Smooth muscle cell (in vitro differentiated cells): ENCODE measurements around the gene C2CD3. TPM values are rescaled to one million over a fixed set of nuclear protein-coding genes. Genes with fewer than 3 reads are reported as not detected.

Source experiments
- DNase-seq: peaks from one replicate; lab custom pipeline; 2025; ENCODE audit not compliant: unreplicated experiment; lab: John Stamatoyannopoulos, UW
- H2AFZ ChIP-seq: fragments of 200-600 bp; sonication (generic); 2 replicates; pipeline ENCODE4 v1.6.0; 2016; ENCODE audit warnings: antibody characterized with exemption, low read depth, mild to moderate bottlenecking
- H3F3A ChIP-seq: fragments of 200-600 bp; sonication (generic); 2 replicates; pipeline ENCODE4 v1.6.0; 2017; ENCODE audit warnings: antibody characterized with exemption, low read depth
- H3K27ac ChIP-seq: fragments of 200-600 bp; sonication (generic); 2 replicates; pipeline ENCODE4 v1.5.1; 2016; ENCODE audit warnings: low read depth, mild to moderate bottlenecking
- H3K27me3 ChIP-seq: fragments of 200-600 bp; sonication (generic); 2 replicates; pipeline ENCODE4 v1.6.1; 2016; ENCODE audit warnings: low read depth, mild to moderate bottlenecking
- H3K36me3 ChIP-seq: fragments of 200-600 bp; sonication (generic); 2 replicates; pipeline ENCODE4 v1.5.1; 2016; ENCODE audit warnings: low read depth
- H3K4me1 ChIP-seq: fragments of 200-600 bp; sonication (generic); 2 replicates; pipeline ENCODE4 v1.5.1; 2016; ENCODE audit warnings: low read depth
- H3K4me2 ChIP-seq: fragments of 200-600 bp; sonication (generic); 2 replicates; pipeline ENCODE4 v1.6.0; 2016; ENCODE audit warnings: mild to moderate bottlenecking
- H3K4me3 ChIP-seq: fragments of 200-600 bp; sonication (generic); 2 replicates; pipeline ENCODE4 v1.5.1; 2016; ENCODE audit warnings: mild to moderate bottlenecking
- H3K79me2 ChIP-seq: fragments of 200-600 bp; sonication (generic); 2 replicates; pipeline ENCODE4 v1.6.0; 2016; ENCODE audit warnings: low read depth, mild to moderate bottlenecking
- H3K9ac ChIP-seq: fragments of 200-600 bp; sonication (generic); 2 replicates; pipeline ENCODE4 v1.6.0; 2016; ENCODE audit warnings: low read depth
- H3K9me3 ChIP-seq: fragments of 200-600 bp; sonication (generic); replicated peaks from 2 replicates; pipeline ENCODE4 v1.5.1; 2016; ENCODE audit warnings: low read depth
- H4K20me1 ChIP-seq: fragments of 200-600 bp; sonication (generic); 2 replicates; pipeline ENCODE4 v1.6.0; 2016; ENCODE audit warnings: low read depth
- WGBS: methylation state at CpG from one replicate; pipeline ENCODE4 v1.1.7; 2016; ENCODE audit warnings: low lambda C conversion rate; 5-methylcytosine and 5-hydroxymethylcytosine counted together
- polyA plus RNA-seq: library from polyadenylated mRNA; unstranded; fragments of >200 nt; fragmentation: Nextera tagmentation; extraction: Ambion mirVana; gene quantifications from 2 replicates; pipeline ENCODE4 v1.2.1, GENCODE V29; 2016
- total RNA-seq: library from RNA; depleted of rRNA; stranded (reverse); fragments of >200 nt; gene quantifications from 2 replicates; pipeline ENCODE4 v1.2.3, GENCODE V29; 2014
- TF ChIP-seq, protein P1 (sequence below): fragments of 200-600 bp; sonication (generic); IDR thresholded peaks from 2 replicates; pipeline ENCODE4 v1.5.1; 2017; ENCODE audit warnings: borderline replicate concordance, mild to moderate bottlenecking, antibody characterized with exemption; ENCODE audit not compliant: insufficient read depth, poor library complexity, severe bottlenecking

Gene C2CD3
- total and polyA plus RNA-seq, 2 experiments from 2014 or later: 4.9 to 24.1 TPM

DNA sequence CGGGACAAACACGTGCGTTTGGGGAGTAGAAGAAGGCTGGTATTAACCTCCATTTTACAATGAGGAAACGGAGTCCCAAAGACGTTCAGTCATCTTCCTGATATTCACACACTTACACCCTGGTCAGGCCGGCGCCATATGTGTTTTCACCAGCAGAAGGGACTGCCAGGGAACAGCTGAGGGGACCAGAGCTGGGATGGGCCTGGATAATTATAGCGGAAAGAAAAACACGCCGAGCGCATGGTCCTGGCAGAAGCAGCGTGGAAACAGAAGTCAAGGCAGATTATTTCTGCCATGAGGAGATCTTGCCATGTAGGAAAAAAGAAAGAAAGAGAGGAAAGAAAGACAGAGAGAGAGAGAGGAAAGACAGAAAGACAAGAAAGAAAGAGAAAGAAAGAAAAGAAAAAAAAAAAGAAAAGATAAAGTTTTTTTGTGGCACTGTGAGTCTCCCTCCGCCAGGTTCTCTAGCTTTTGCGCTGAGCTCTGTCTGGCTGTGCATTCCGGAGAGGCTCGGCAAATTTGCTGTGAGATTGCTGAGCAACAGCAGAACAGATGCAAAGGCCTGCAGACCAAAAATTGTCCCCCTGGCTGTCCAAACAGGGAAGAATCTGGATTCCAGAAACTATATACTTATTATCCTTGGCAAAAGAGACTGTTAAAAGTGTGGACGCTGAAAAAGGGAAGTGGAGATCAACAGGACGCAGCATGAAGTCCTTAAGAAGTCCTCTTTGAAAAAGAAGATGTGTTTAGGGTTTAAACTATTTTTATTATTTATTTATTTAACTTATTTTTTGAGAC is 186.9 kb downstream of the C2CD3 start:
- Histone ChIP-seq H3F3A (no peaks in the 10 kb centered on the region), H3K9ac (no peak overlapping the region), H3K27me3 (no peaks in the 10 kb centered on the region), H3K9me3 (no peaks in the 10 kb centered on the region), H4K20me1 (no peaks in the 10 kb centered on the region), H3K79me2 (no peaks in the 10 kb centered on the region), H3K4me2 (peak overlapping the region; percentile 91), H3K4me1 (no peaks in the 10 kb centered on the region), H3K36me3 (no peaks in the 10 kb centered on the region), H2AFZ (peak overlapping the region; percentile 79), H3K4me3 (peak overlapping the region; percentile 58), H3K27ac (no peak overlapping the region)
- DNase-seq: no peak
- 74% methylated on average over 18 of the region's 18 CpGs for WGBS
- TF ChIP-seq, protein P1, sequence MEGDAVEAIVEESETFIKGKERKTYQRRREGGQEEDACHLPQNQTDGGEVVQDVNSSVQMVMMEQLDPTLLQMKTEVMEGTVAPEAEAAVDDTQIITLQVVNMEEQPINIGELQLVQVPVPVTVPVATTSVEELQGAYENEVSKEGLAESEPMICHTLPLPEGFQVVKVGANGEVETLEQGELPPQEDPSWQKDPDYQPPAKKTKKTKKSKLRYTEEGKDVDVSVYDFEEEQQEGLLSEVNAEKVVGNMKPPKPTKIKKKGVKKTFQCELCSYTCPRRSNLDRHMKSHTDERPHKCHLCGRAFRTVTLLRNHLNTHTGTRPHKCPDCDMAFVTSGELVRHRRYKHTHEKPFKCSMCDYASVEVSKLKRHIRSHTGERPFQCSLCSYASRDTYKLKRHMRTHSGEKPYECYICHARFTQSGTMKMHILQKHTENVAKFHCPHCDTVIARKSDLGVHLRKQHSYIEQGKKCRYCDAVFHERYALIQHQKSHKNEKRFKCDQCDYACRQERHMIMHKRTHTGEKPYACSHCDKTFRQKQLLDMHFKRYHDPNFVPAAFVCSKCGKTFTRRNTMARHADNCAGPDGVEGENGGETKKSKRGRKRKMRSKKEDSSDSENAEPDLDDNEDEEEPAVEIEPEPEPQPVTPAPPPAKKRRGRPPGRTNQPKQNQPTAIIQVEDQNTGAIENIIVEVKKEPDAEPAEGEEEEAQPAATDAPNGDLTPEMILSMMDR: no peak

DNA sequence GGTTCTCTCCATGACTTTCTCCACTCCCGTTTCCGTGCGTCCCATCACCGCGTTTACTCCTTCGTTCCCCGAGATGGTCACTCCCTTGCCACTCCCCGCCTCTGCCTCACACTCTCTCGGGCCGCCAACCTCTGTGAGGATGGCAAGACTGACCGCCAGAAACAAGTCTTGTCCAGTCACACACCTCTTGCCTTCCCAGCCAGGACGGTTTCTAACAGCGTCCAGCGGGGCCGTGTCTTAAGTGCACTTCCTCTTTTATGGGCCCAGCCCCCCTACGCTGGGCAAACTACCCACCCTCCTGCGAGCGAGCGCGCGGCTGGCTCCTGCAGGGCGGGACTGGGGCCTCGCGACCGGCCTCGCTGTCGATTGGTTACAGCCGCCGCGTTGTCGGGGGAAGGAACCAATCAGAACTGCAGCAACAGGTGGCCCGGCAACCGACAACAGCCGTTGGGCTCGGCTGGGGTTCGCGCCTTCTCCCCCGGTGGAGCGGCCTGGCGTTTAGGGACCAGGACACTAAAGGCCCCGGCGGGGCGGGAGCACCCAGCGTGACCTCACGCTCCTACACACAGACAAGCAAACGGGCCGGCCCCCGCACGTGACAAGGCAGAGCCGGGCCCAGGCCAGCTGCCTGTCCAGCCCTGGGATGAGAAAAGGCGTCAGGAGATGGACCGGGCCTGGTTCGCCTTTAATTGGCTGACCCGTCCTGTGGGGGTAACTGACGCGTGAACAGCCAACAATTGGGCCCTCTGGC is 187.6 kb downstream of the C2CD3 start:
- H3K36me3 ChIP-seq: no peaks in the 10 kb centered on the region
- H3K4me3 ChIP-seq: peak overlapping the region; percentile 58
- H3K79me2 ChIP-seq: no peaks in the 10 kb centered on the region
- H3K9ac ChIP-seq: no peak overlapping the region
- DNase-seq: peak; percentile 71
- peak overlapping the region; percentile 79 for H2AFZ ChIP-seq
- H3K27me3 ChIP-seq: no peaks in the 10 kb centered on the region
- H3K4me2 ChIP-seq: peak overlapping the region; percentile 91
- H3K27ac ChIP-seq: no peak overlapping the region
- no peaks in the 10 kb centered on the region for H3K9me3 ChIP-seq
- no peaks in the 10 kb centered on the region for H3K4me1 ChIP-seq
- TF ChIP-seq, protein P1: no peak
- no peaks in the 10 kb centered on the region for H4K20me1 ChIP-seq
- WGBS: 3% methylated on average over 52 of the region's 56 CpGs
- H3F3A ChIP-seq: no peaks in the 10 kb centered on the region

DNA sequence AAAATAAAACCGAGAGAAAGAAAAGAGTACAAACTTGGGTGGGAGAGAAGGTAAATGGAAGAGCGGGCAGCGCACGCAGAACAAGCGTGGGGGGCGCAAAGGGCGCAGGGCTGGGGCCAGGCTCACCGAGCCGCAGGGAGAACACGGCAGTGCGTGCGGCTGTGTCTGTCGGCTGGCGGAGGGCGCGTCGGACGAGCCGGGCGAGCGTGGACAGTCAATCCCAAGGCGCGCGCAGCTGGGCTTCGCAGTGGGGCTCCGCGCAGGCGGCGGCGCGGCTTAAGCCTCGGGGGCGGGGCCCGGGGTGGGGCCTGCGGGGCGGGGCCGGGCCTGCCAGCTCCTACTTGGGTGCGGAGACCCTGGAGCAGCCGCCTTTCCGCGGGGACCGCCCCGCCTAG is 188.2 kb downstream of the C2CD3 start, which contains the start of gene UCP2:
TSS of gene UCP2 (minus strand) at position 249 of the 395 bp plus-strand sequence. CDS start 4,465 bp downstream, outside the sequence.
- Histone ChIP-seq H3K27me3 (no peaks in the 10 kb centered on the region), H3K36me3 (no peaks in the 10 kb centered on the region), H3K9ac (no peak within 1 kb of the TSS), H3F3A (no peaks in the 10 kb centered on the region), H3K4me2 (peak within 1 kb of the TSS; percentile 91), H2AFZ (peak within 1 kb of the TSS; percentile 87), H3K9me3 (no peaks in the 10 kb centered on the region), H3K4me3 (peak within 1 kb of the TSS; percentile 58), H3K27ac (no peak within 1 kb of the TSS), H4K20me1 (no peaks in the 10 kb centered on the region), H3K4me1 (no peaks in the 10 kb centered on the region), H3K79me2 (no peaks in the 10 kb centered on the region)
- TF ChIP-seq, protein P1: no peak
- DNase-seq: peak; percentile 71
- 4% methylated on average over 22 of the region's 43 CpGs for WGBS
